Psoas muscle (tissue), 8 donors: ENCODE measurements around the gene SPACDR. TPM values are rescaled to one million over a fixed set of nuclear protein-coding genes. Genes with fewer than 3 reads are reported as not detected.

Experiments used
- ATAC-seq, 4 donors: fragments of 200-7000 bp; cut with Tn5 transposase; one replicate each; pipeline ENCODE4 v1.9.1; 2020; ENCODE audit warnings: moderate library complexity in 3 of 4, mild to moderate bottlenecking in 2 of 4
- DNase-seq, 2 donors: peaks; one replicate each; pipeline ENCODE4 v3.0.0-alpha.2; 2020
- H3K27ac ChIP-seq: fragments of 200-600 bp; one replicate; pipeline ENCODE4 v1.8.0; 2022
- H3K27me3 ChIP-seq, 3 donors: fragments of 200-600 bp in 1 of 3; one replicate each; pipeline versions ENCODE4 v1.6.1 to v1.8.0; 2013 to 2022; ENCODE audit warnings: low read length in 2 of 3, mild to moderate bottlenecking in 2 of 3, moderate library complexity in 1 of 3; ENCODE audit not compliant: insufficient read depth in 3 of 3
- H3K36me3 ChIP-seq, 2 donors: fragments of 200-600 bp in 1 of 2; one replicate each; pipeline versions ENCODE4 v1.6.1 to v1.8.0; 2013 to 2022; ENCODE audit warnings: low read depth in 1 of 2, mild to moderate bottlenecking in 1 of 2, moderate library complexity in 1 of 2; ENCODE audit not compliant: insufficient read depth in 1 of 2
- H3K4me1 ChIP-seq: fragments of 200-600 bp; one replicate; pipeline ENCODE4 v1.8.0; 2022
- H3K4me3 ChIP-seq: fragments of 200-600 bp; one replicate; pipeline ENCODE4 v1.8.0; 2022; ENCODE audit warnings: mild to moderate bottlenecking
- H3K9me3 ChIP-seq: fragments of 200-600 bp; one replicate; pipeline ENCODE4 v1.8.0; 2022
- CTCF ChIP-seq: fragments of 200-600 bp; IDR thresholded peaks from one replicate; pipeline ENCODE4 v1.8.0; 2022; ENCODE audit warnings: antibody characterized with exemption
- WGBS, 3 donors: extraction: QIAGEN DNeasy Blood & Tissue Kit; methylation state at CpG; one replicate each; pipeline versions ENCODE4 v1.1.6 to v1.1.7; 2013; 5-methylcytosine and 5-hydroxymethylcytosine counted together
- intact Hi-C, 2 donors: fragments of 100-400 bp; cut with DNase I; formaldehyde crosslinking; loops; one replicate each; pipeline versions ENCODE4 v1.11.0 to v1.14.2; 2022
- polyA plus RNA-seq, 3 donors: library from polyadenylated mRNA; stranded (reverse); fragments of 200-250 nt; gene quantifications; one replicate each; pipeline ENCODE4 v1.2.3, GENCODE V29; 2013
- total RNA-seq, 4 donors: library from RNA; stranded (reverse); fragmentation: NEBNext Ultra II Directional in 2 of 4; extraction: Animal tissue kit (Norgen Biotek cat#: 25700) in 2 of 4; gene quantifications; one replicate each; pipeline versions ENCODE4 v1.2.1 to v1.2.4, GENCODE V29; 2021 to 2023
- donor health status: healthy with polysubstance abuse.
- donor health status: DM: no; HTN: no; CAD: no; lungs with moderate emphysema.
- donor health status: Bipolar disorder and iron deficiency.
- donor health status: healthy.
- donor health status: DM: yes; HTN: yes; CAD: no.
- donor health status: DM: no; HTN: no; CAD: no.
- donor health status: DM: no; HTN: no; CAD: no.
- donor health status: DM: yes; HTN: yes; CAD: no.

SPACDR gene
- total and polyA plus RNA-seq, 7 donors, result 0.17 to 0.25 TPM; not detected in 5

- Histone ChIP-seq H3K27ac (no peak overlapping the region), H3K9me3 (no peaks in the 10 kb centered on the region), H3K36me3 (peaks cover 0 to 13% of the 10 kb centered on the region in 2 donors), H3K4me1 (peaks cover 11% of the 10 kb centered on the region), H3K4me3 (no peak overlapping the region), H3K27me3 (no peaks in the 10 kb centered on the region)
- ATAC-seq, result no peak
- WGBS, 3 donors, result 57 to 60% (median 57%) methylated on average over 20 to 22 of the region's 22 CpGs
- no peak for TF ChIP-seq CTCF
- intact Hi-C loops, result loop anchor here (2.0 to 5.0 kb wide), 4 partner anchors 15 to 257 kb away; partner anchors contain the start of genes GIGYF1 (in 1 of the 2) and NYAP1 (in 1 of the 2)
- DNase-seq, result no peak
Observed at GRCh38 chr7:100467638-100468373, 3.7 kb upstream of the SPACDR start.

- WGBS, 3 donors, result 66 to 72% (median 67%) methylated on average over 31 to 32 of the region's 32 CpGs
- Histone ChIP-seq H3K27ac (no peak overlapping the region), H3K9me3 (no peaks in the 10 kb centered on the region), H3K4me1 (peaks cover 11% of the 10 kb centered on the region), H3K36me3 (peaks cover 0 to 10% of the 10 kb centered on the region in 2 donors), H3K4me3 (no peak overlapping the region), H3K27me3 (no peaks in the 10 kb centered on the region)
- no peak for ATAC-seq
- intact Hi-C loops, result loop anchor here (2.0 to 5.0 kb wide), 3 partner anchors 95 to 258 kb away; partner anchors contain the start of gene GIGYF1 (in 1 of the 2)
- no peak for TF ChIP-seq CTCF
- no peak for DNase-seq
Observed at GRCh38 chr7:100466653-100467605, 2.9 kb upstream of the SPACDR start.

- peak; percentile 59 for TF ChIP-seq CTCF
- peaks cover 0 to 5% of the 10 kb centered on the region in 2 donors for H3K36me3 ChIP-seq
- no peaks in the 10 kb centered on the region for H3K27me3 ChIP-seq
- 4 to 9% (median 7%) methylated on average over 8 to 17 of the region's 17 CpGs for WGBS, 3 donors
- H3K4me1 ChIP-seq, result peaks cover 11% of the 10 kb centered on the region
- ATAC-seq, result peak; percentile 85 to 90 (median 88)
- H3K9me3 ChIP-seq, result no peaks in the 10 kb centered on the region
- peak overlapping the region; percentile 31 for H3K4me3 ChIP-seq
- intact Hi-C loops, result loop anchor here (2.0 to 5.0 kb wide), 3 partner anchors 96 to 259 kb away; partner anchors contain the start of gene GIGYF1 (in 1 of the 2)
- DNase-seq, result peak; percentile 76 to 87
- H3K27ac ChIP-seq, result no peak overlapping the region
Observed at GRCh38 chr7:100465702-100466311, 1.7 kb upstream of the SPACDR start.

DNA sequence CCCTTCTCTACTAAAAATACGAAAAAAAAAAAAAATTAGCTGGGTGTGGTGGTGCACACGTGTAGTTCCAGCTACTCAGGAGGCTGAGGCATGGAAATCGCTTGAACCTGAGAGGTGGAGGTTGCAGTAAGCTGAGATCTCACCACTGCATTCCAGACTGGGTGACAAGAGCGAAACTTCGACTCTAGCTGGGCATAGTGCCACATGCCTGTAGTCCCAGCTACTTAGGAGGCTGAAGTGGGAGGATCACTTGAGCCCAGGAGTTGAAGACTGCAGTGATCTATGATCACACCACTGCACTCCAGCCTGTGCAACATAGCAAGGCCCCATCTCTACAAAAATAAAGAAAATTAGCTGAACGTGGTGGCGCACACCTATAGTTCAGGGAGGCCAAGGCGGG lies 1.2 kb upstream of the SPACDR start:
- ATAC-seq (no peak), DNase-seq (no peak)
- no peak for TF ChIP-seq CTCF
- peaks cover 11% of the 10 kb centered on the region for H3K4me1 ChIP-seq
- no peaks in the 10 kb centered on the region for H3K27me3 ChIP-seq
- WGBS, 3 donors, result 54 to 60% (median 60%) methylated on average over 8 of the region's 8 CpGs
- no peak overlapping the region for H3K4me3 ChIP-seq
- peaks cover 0 to 2% of the 10 kb centered on the region in 2 donors for H3K36me3 ChIP-seq
- intact Hi-C loops, result loop anchor here (5.0 kb wide), 2 partner anchors 97 to 227 kb away; partner anchors contain the start of gene GIGYF1 (in 1 of the 2)
- no peak overlapping the region for H3K27ac ChIP-seq
- H3K9me3 ChIP-seq, result no peaks in the 10 kb centered on the region
